ENCODE results near the gene KLK6.
"Not testable (repeated sequence)": the region's sequence is repeated elsewhere in the genome, so short reads cannot be mapped to it uniquely, and the experiment has no call there.

KLK6 gene

DNA sequence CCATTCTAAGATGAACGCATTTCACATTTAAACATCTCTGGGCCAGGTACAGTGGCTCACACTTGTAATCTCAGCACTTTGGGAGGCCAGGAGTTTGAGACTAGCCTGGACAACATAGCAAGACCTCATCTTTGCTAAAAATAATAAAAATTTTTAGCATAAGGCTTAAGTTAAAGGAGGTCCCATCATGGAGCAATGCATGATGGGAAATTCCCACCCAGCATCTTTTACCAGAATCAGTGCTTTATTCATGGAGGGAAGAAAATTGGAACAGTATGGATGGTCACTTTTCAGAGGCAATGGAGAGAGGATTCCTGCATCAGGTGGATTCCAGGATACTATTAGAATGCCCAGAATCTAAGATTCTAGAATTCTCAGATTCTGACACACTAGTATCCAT lies 35.9 kb upstream of the KLK6 start:
- Histone ChIP-seq H3K27me3 (ENCODE audit: control insufficient read depth in 1 of 2, insufficient read depth in 2 of 2, low read length in 2 of 2) (peaks cover 8 to 40% of the 10 kb centered on the region in 2 donors), H3K9ac (ENCODE audit: low read length) (no peak overlapping the region), H3K4me1 (ENCODE audit: insufficient read depth, low read length) (no peaks in the 10 kb centered on the region), H3K27ac (ENCODE audit: low read depth, low read length) (no peak overlapping the region), H3K36me3 (ENCODE audit: insufficient read depth, low read length) (no peaks in the 10 kb centered on the region), H3K9me3 (ENCODE audit: low read length) (no peaks in the 10 kb centered on the region), H3K4me3 (ENCODE audit: low read depth in 1 of 2, low read length in 2 of 2) (no peak overlapping the region)

DNA sequence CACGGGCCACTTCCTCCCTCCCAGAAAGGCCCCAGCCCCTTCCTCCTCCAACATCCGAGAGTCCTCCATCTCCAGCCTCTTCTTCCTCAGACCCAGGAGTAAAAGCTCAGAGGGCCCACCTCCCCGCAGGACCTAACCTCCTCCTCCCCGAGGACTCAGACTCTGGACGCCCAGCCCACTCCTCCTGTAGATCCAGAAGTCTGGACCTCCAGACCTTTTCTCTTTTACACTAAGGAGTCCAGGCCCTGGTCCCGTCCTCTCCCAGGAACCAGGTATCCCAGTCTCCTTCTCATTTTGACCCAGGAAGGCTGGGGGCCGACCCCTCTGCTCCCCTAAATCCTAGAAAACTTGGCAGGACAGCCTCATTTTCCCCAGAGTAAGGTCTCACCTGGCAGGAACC lies 33.9 kb upstream of the KLK6 start:
- H3K36me3 ChIP-seq (ENCODE audit: insufficient read depth, low read length), result no peaks in the 10 kb centered on the region
- no peaks in the 10 kb centered on the region for H3K4me1 ChIP-seq (ENCODE audit: insufficient read depth, low read length)

DNA sequence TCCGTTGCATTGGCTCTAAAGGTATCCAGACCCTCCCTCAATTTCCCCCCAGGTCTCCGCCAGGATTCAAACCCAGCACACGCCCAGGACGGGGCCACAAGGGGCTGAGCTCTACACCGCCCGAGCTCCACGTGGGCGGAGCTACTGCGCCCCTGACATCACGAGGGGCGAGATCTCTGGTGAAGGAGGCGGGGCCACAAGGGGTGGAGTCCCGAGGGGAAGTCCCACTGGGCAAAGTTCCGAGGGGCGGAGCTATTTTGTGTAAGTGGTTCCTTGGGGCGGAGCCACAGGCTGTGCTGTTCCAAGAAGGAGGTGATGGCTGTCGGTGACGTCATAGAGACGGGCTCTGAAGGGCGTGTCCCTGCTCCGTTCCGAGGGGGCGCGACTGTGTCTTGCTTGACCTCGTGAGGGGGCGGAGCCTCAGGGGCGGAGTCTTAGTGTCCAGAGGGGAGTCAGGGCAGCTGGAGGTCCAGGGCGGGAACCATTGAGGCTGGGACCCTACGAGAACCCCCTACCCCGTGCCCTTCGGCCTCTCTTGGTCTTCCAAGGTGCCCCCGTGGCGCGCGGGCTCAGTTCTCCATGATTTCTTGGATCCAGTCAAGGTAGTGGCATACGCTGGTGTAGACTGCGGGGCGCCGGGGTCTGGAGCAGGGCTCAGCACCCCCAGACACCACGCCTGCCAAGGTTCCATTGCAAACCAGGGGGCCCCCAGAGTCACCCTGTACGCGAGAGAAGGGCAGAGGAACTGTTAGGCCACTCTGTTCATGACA lies 33.3 kb upstream of the KLK6 start:
- peaks cover 8 to 39% of the 10 kb centered on the region in 2 donors for H3K27me3 ChIP-seq (ENCODE audit: control insufficient read depth in 1 of 2, insufficient read depth in 2 of 2, low read length in 2 of 2)

More for the DNA sequence above, 33.9 kb upstream of the KLK6 start:
- Histone ChIP-seq H3K27me3 (ENCODE audit: control insufficient read depth in 1 of 2, insufficient read depth in 2 of 2, low read length in 2 of 2) (peaks cover 8 to 39% of the 10 kb centered on the region in 2 donors), H3K4me3 (ENCODE audit: low read depth in 1 of 2, low read length in 2 of 2) (no peak overlapping the region), H3K9ac (ENCODE audit: low read length) (no peak overlapping the region), H3K27ac (ENCODE audit: low read depth, low read length) (no peak overlapping the region), H3K9me3 (ENCODE audit: low read length) (no peaks in the 10 kb centered on the region)

DNA sequence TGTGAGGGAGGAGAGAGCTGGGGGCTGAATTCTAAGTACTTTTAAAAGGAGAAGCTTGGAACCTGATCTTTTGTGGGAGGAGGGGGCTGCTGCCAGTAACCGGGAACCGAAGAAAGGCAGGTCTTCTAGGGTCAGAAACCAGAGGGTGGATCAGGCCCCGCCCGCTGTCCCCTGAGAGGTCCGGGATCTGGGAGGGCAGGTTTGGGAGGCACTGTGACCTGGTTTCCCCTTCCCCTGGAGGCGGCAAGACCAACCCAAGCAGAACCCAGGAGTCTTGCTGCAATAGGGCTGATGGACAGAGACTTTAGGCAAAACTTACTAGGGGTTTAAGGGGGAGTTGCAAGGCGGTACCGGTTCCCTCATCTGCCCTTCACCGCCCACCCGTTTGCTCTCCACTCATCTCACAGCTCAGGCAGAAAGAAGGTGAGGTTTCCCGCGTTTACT lies 32.7 kb upstream of the KLK6 start:
- no peak overlapping the region for H3K9ac ChIP-seq (ENCODE audit: low read length)
- no peak overlapping the region for H3K4me3 ChIP-seq (ENCODE audit: low read depth in 1 of 2, low read length in 2 of 2)
- H3K4me1 ChIP-seq (ENCODE audit: insufficient read depth, low read length), result no peaks in the 10 kb centered on the region
- H3K27ac ChIP-seq (ENCODE audit: low read depth, low read length), result no peak overlapping the region
- H3K36me3 ChIP-seq (ENCODE audit: insufficient read depth, low read length), result no peaks in the 10 kb centered on the region
- peaks cover 8 to 39% of the 10 kb centered on the region in 2 donors for H3K27me3 ChIP-seq (ENCODE audit: control insufficient read depth in 1 of 2, insufficient read depth in 2 of 2, low read length in 2 of 2)
- no peaks in the 10 kb centered on the region for H3K9me3 ChIP-seq (ENCODE audit: low read length)

More for the DNA sequence above, 33.3 kb upstream of the KLK6 start:
- H3K4me3 ChIP-seq (ENCODE audit: low read depth in 1 of 2, low read length in 2 of 2), result no peak overlapping the region
- H3K36me3 ChIP-seq (ENCODE audit: insufficient read depth, low read length), result no peaks in the 10 kb centered on the region
- H3K9me3 ChIP-seq (ENCODE audit: low read length), result no peaks in the 10 kb centered on the region
- no peaks in the 10 kb centered on the region for H3K4me1 ChIP-seq (ENCODE audit: insufficient read depth, low read length)
- no peak overlapping the region for H3K9ac ChIP-seq (ENCODE audit: low read length)
- no peak overlapping the region for H3K27ac ChIP-seq (ENCODE audit: low read depth, low read length)

DNA sequence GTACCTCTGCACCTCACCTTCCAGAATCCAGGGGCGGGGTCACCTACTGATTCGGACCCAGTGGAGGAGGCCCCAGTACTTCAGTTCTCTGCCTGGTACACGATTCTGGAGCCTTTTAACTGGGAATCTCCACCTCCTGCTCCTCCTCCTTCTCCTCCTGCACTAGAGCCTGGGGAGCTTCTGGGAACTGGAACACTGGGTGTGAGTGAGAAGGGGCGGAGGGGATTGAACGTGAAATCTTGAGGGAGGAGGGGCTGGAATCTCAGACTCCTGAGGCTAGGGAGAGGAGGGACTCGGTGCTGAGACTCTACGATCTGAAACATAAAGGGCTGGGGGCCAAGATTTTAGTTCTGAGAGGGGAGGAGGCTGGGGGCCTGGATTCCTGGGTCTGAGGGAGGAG lies 32.1 kb upstream of the KLK6 start, which contains the start of gene KLK8:
Gene KLK8, minus strand, starts transcription at position 90 of the 400 bp plus-strand sequence. CDS start 437 bp downstream, outside the sequence.
- Histone ChIP-seq H3K9ac (ENCODE audit: low read length) (no peak within 1 kb of the TSS), H3K36me3 (ENCODE audit: insufficient read depth, low read length) (no peaks in the 10 kb centered on the region), H3K9me3 (ENCODE audit: low read length) (no peaks in the 10 kb centered on the region), H3K4me1 (ENCODE audit: insufficient read depth, low read length) (no peaks in the 10 kb centered on the region), H3K27me3 (ENCODE audit: control insufficient read depth in 1 of 2, insufficient read depth in 2 of 2, low read length in 2 of 2) (peaks cover 8 to 39% of the 10 kb centered on the region in 2 donors), H3K27ac (ENCODE audit: low read depth, low read length) (no peak within 1 kb of the TSS), H3K4me3 (ENCODE audit: low read depth in 1 of 2, low read length in 2 of 2) (no peak within 1 kb of the TSS)

DNA sequence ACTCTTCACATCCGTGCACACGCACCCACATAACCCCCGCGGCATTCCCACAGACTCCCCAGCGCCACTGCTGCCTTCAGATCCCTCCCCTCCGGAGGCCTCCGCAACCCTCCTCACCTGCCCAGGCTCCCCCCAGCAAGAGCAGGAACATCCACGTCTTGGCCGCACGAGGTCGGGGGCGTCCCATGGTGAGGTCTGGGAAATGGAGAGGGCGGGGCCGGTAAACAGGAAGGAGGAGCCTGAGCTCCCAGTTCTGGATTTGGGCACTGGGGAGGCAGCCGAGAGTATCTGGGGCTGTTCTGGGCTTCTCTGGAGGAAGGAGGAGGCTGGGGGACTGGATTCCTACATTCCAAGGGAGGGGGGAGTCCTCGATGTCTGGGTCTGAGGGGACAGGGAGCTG lies 31.6 kb upstream of the KLK6 start:
- Histone ChIP-seq H3K36me3 (ENCODE audit: insufficient read depth, low read length) (no peaks in the 10 kb centered on the region), H3K4me1 (ENCODE audit: insufficient read depth, low read length) (no peaks in the 10 kb centered on the region), H3K9ac (ENCODE audit: low read length) (no peak overlapping the region), H3K4me3 (ENCODE audit: low read depth in 1 of 2, low read length in 2 of 2) (no peak overlapping the region), H3K27me3 (ENCODE audit: control insufficient read depth in 1 of 2, insufficient read depth in 2 of 2, low read length in 2 of 2) (peaks cover 8 to 35% of the 10 kb centered on the region in 2 donors), H3K9me3 (ENCODE audit: low read length) (no peaks in the 10 kb centered on the region), H3K27ac (ENCODE audit: low read depth, low read length) (no peak overlapping the region)

DNA sequence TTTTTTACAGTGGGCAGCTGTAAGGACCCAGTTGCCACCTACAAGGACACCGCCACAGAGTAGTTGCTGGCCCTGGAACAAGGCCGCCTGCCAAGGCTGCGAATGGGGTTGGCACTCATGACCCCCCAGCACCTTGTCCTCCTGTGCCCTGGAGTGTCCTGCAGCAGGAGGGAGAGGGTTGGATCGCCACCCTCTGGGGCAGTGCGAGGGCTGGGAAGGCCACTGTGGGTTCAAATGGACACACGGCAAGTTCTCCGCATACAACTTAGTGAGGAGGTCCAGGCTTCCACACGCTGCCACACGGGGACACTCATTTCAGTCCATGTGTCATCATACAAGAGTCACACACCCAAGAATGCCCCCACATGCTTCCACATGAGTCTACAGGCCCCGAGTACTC lies 31.0 kb upstream of the KLK6 start:
- no peak overlapping the region for H3K4me3 ChIP-seq (ENCODE audit: low read depth in 1 of 2, low read length in 2 of 2)
- H3K9ac ChIP-seq (ENCODE audit: low read length), result no peak overlapping the region
- no peaks in the 10 kb centered on the region for H3K9me3 ChIP-seq (ENCODE audit: low read length)
- no peaks in the 10 kb centered on the region for H3K4me1 ChIP-seq (ENCODE audit: insufficient read depth, low read length)
- H3K27me3 ChIP-seq (ENCODE audit: control insufficient read depth in 1 of 2, insufficient read depth in 2 of 2, low read length in 2 of 2), result peaks cover 8 to 35% of the 10 kb centered on the region in 2 donors
- no peak overlapping the region for H3K27ac ChIP-seq (ENCODE audit: low read depth, low read length)
- H3K36me3 ChIP-seq (ENCODE audit: insufficient read depth, low read length), result no peaks in the 10 kb centered on the region

DNA sequence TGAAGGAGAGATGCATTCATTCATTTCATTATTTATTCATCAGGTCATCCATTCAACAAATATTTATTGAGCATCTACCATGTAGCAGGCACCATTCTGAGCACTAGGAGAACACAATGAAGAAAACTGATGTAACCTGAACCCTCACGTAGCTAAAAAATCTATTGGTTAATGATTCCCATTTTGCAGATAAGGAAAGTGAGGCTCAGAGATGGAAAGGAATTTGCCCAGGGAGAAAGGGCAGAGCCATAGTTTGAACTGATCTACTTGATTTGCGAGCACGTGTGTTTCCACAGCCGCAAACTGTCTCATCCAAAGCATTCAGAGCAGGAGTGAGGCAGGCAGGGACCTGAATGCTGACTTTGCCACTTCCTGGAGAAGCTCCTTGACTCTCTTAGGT lies 29.3 kb upstream of the KLK6 start:
- no peaks in the 10 kb centered on the region for H3K9me3 ChIP-seq (ENCODE audit: low read length)
- H3K9ac ChIP-seq (ENCODE audit: low read length), result no peak overlapping the region
- no peak overlapping the region for H3K27ac ChIP-seq (ENCODE audit: low read depth, low read length)
- H3K4me3 ChIP-seq (ENCODE audit: low read depth in 1 of 2, low read length in 2 of 2), result no peak overlapping the region
- H3K36me3 ChIP-seq (ENCODE audit: insufficient read depth, low read length), result no peaks in the 10 kb centered on the region
- no peaks in the 10 kb centered on the region for H3K4me1 ChIP-seq (ENCODE audit: insufficient read depth, low read length)
- H3K27me3 ChIP-seq (ENCODE audit: control insufficient read depth in 1 of 2, insufficient read depth in 2 of 2, low read length in 2 of 2), result peaks cover 8 to 35% of the 10 kb centered on the region in 2 donors

DNA sequence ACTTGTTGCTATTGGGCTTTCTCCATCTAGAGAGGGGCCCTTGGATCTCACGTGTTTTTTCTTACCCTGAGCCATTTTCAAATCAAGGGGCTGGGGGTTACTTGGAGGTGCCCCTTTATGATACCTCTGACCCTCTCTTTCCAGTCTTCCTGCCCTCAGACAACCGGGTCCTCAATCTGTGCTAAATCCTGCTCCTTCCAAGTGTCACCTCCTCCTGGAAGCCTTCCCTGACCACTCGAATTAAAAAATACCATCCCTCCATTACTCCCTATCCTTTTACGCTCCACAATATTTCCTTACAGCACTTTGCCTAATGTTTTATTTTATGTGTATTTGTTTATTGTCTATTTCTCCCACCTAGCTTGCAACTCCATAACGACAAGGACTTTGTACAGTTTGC lies 28.7 kb upstream of the KLK6 start:
- H3K36me3 ChIP-seq (ENCODE audit: insufficient read depth, low read length), result no peaks in the 10 kb centered on the region
- H3K9ac ChIP-seq (ENCODE audit: low read length), result no peak overlapping the region
- H3K27ac ChIP-seq (ENCODE audit: low read depth, low read length), result no peak overlapping the region
- no peak overlapping the region for H3K4me3 ChIP-seq (ENCODE audit: low read depth in 1 of 2, low read length in 2 of 2)
- H3K4me1 ChIP-seq (ENCODE audit: insufficient read depth, low read length), result no peaks in the 10 kb centered on the region
- no peaks in the 10 kb centered on the region for H3K9me3 ChIP-seq (ENCODE audit: low read length)
- H3K27me3 ChIP-seq (ENCODE audit: control insufficient read depth in 1 of 2, insufficient read depth in 2 of 2, low read length in 2 of 2), result peaks cover 8 to 31% of the 10 kb centered on the region in 2 donors

DNA sequence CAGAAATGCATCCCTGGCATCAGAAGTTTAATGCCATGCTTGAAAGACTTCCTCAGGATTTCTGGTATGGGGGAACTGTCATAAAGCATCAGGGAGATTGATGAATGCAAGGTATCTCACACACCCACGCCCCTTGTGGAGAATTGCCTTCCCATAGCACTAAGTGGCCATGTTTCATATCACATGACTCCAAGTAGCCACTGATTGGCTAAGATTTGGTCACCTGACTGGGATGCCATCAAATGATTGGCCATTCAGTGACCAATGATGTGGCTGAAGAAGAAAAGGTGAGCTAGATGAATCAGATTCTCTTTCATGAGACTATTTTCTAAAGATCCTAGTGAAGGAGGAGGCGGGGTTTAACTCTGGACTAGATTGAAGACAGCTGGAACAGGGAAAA lies 24.7 kb upstream of the KLK6 start:
- no peaks in the 10 kb centered on the region for H3K36me3 ChIP-seq (ENCODE audit: insufficient read depth, low read length)
- no peaks in the 10 kb centered on the region for H3K27me3 ChIP-seq (ENCODE audit: control insufficient read depth in 1 of 2, insufficient read depth in 2 of 2, low read length in 2 of 2)
- no peaks in the 10 kb centered on the region for H3K9me3 ChIP-seq (ENCODE audit: low read length)
- H3K27ac ChIP-seq (ENCODE audit: low read depth, low read length), result no peak overlapping the region
- no peak overlapping the region for H3K4me3 ChIP-seq (ENCODE audit: low read depth in 1 of 2, low read length in 2 of 2)
- no peak overlapping the region for H3K9ac ChIP-seq (ENCODE audit: low read length)
- no peaks in the 10 kb centered on the region for H3K4me1 ChIP-seq (ENCODE audit: insufficient read depth, low read length)

DNA sequence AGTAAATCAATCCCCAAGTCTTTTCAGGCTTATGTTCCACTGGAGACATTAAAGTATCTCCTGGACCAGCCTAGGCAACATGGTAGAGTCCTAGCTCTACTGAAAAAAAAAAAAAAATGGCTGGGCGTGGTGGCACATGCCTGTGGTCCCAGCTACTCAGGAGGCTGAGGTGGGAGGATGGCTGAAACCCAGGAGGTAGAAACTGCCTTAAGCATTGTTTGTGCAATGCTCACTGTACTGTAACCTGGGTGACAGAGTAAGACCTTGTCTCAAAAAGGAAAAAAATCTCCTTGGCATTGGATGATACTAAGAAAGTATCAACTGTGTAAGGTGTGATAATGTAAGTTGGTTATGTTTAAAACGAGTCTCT lies 23.3 kb upstream of the KLK6 start:
- no peak overlapping the region for H3K9ac ChIP-seq (ENCODE audit: low read length)
- H3K9me3 ChIP-seq (ENCODE audit: low read length), result no peaks in the 10 kb centered on the region
- no peak overlapping the region for H3K27ac ChIP-seq (ENCODE audit: low read depth, low read length)
- H3K4me3 ChIP-seq (ENCODE audit: low read depth in 1 of 2, low read length in 2 of 2), result no peak overlapping the region
- H3K27me3 ChIP-seq (ENCODE audit: control insufficient read depth in 1 of 2, insufficient read depth in 2 of 2, low read length in 2 of 2), result no peaks in the 10 kb centered on the region
- no peaks in the 10 kb centered on the region for H3K36me3 ChIP-seq (ENCODE audit: insufficient read depth, low read length)
- H3K4me1 ChIP-seq (ENCODE audit: insufficient read depth, low read length), result no peaks in the 10 kb centered on the region

DNA sequence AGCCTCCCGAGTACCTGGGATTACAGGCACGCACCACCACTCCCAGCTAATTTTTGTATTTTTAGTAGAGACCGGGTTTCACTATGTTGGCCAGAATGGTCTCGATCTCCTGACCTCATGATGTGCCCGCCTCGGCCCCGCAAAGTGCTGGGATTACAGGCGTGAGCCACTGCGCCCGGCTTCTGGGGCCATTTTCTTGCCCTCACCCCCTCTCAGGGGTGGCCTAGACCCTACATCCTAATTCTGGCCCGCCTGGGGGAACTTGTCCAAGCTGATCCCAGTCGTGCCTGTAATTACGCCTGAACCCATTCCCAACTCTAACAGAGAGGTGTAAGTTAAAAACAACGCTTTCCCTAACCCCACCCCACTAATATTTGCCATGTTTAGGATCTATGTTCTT lies 15.0 kb upstream of the KLK6 start:
- H3K9me3 ChIP-seq (ENCODE audit: low read length); H3K4me1 ChIP-seq (ENCODE audit: insufficient read depth, low read length); H3K27ac ChIP-seq (ENCODE audit: low read depth, low read length); H3K36me3 ChIP-seq (ENCODE audit: insufficient read depth, low read length); H3K4me3 ChIP-seq (ENCODE audit: low read depth in 1 of 2, low read length in 2 of 2); H3K9ac ChIP-seq (ENCODE audit: low read length): not testable (repeated sequence)
- H3K27me3 ChIP-seq (ENCODE audit: control insufficient read depth in 1 of 2, insufficient read depth in 2 of 2, low read length in 2 of 2), result peaks cover 0 to 17% of the 10 kb centered on the region in 2 donors
